Measurements from ENCODE around the gene AEN.
A peak's percentile ranks its signal among the peaks of the same experiment; 100 is the strongest.

Gene AEN

GRCh38 chr15:88620995-88621772 is at the start of gene AEN:
Gene AEN (plus strand): TSS chr15:88621340. CDS start chr15:88626210, 4,870 bp downstream.
- peak; percentile 98 for DNase-seq (ENCODE audit: low spot score)

GRCh38 chr15:88571852-88572259 is 49.3 kb upstream of the AEN start:
- DNase-seq (ENCODE audit: low spot score) = no peak

GRCh38 chr15:88574077-88574476 is 47.1 kb upstream of the AEN start:
- DNase-seq (ENCODE audit: low spot score) = no peak

- no peak for DNase-seq (ENCODE audit: low spot score)
Observed at GRCh38 chr15:88574655-88575054, 46.5 kb upstream of the AEN start.

- no peak for DNase-seq (ENCODE audit: low spot score)
Observed at GRCh38 chr15:88579322-88579721, 41.8 kb upstream of the AEN start.

- no peak for DNase-seq (ENCODE audit: low spot score)
Observed at GRCh38 chr15:88580532-88580931, 40.6 kb upstream of the AEN start.

GRCh38 chr15:88586401-88587162 is 34.6 kb upstream of the AEN start:
- no peak for DNase-seq (ENCODE audit: low spot score)

- DNase-seq (ENCODE audit: low spot score) = no peak
Observed at GRCh38 chr15:88590759-88591158, 30.4 kb upstream of the AEN start.

GRCh38 chr15:88591384-88591783 is 29.8 kb upstream of the AEN start:
- no peak for DNase-seq (ENCODE audit: low spot score)

GRCh38 chr15:88603885-88604284 is 17.3 kb upstream of the AEN start:
- no peak for DNase-seq (ENCODE audit: low spot score)

GRCh38 chr15:88604381-88605188 is 16.6 kb upstream of the AEN start:
- DNase-seq (ENCODE audit: low spot score) = no peak

GRCh38 chr15:88605189-88606069 is 15.7 kb upstream of the AEN start:
- no peak for DNase-seq (ENCODE audit: low spot score)

GRCh38 chr15:88606070-88606794 is 14.9 kb upstream of the AEN start:
- DNase-seq (ENCODE audit: low spot score) = no peak

- no peak for DNase-seq (ENCODE audit: low spot score)
Observed at GRCh38 chr15:88607951-88608350, 13.2 kb upstream of the AEN start.

GRCh38 chr15:88608607-88609181 is 12.4 kb upstream of the AEN start:
- DNase-seq (ENCODE audit: low spot score) = no peak

GRCh38 chr15:88609344-88610090 is 11.6 kb upstream of the AEN start:
- no peak for DNase-seq (ENCODE audit: low spot score)

- DNase-seq (ENCODE audit: low spot score) = no peak
Observed at GRCh38 chr15:88610701-88611231, 10.4 kb upstream of the AEN start.

GRCh38 chr15:88612186-88612796 is 8.8 kb upstream of the AEN start:
- no peak for DNase-seq (ENCODE audit: low spot score)

All from LoVo (cell line).